C4-2B (cell line): Measurements from ENCODE around the gene TMEM72.

Experiments
- ZFX ChIP-seq: fragments of 450-650 bp; IDR thresholded peaks from 2 replicates; pipeline ENCODE4 v1.6.1; 2017
- TF ChIP-seq, protein P1 (sequence below): fragments of 450-650 bp; conservative IDR thresholded peaks from 2 replicates; pipeline ENCODE4 v1.5.1; 2017; ENCODE audit warnings: mild to moderate bottlenecking

DNA sequence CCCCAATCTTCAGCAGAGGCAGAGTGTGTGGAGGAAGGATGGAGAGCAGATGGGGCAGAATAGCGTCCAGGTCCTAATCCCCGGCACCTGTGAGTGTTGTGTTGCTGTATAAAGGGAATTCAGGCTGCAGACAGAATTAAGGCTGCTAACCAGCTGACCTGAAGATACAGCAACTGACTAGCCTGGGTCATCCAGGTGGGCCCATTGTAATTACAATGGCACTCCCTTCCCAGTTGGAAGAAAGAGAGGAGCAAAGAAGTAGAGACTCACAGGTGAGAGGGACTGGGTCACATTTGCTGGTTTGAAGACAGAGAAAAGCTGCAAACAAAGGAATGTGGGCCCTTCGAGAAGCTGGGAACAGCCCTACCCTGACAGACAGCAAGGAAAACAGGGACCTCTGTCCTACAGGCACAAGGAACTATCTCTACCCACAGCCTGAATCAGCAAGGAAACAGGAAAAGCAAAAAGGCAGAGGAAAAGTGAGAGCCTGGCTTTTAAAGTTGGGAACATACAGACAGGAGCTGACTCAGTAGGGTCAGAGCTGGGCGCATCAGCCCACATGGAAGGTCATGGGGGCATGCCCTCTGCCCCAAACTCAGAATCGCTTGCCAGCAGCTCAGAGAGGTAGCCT lies 11.6 kb upstream of the TMEM72 start:
- TF ChIP-seq, protein P1, sequence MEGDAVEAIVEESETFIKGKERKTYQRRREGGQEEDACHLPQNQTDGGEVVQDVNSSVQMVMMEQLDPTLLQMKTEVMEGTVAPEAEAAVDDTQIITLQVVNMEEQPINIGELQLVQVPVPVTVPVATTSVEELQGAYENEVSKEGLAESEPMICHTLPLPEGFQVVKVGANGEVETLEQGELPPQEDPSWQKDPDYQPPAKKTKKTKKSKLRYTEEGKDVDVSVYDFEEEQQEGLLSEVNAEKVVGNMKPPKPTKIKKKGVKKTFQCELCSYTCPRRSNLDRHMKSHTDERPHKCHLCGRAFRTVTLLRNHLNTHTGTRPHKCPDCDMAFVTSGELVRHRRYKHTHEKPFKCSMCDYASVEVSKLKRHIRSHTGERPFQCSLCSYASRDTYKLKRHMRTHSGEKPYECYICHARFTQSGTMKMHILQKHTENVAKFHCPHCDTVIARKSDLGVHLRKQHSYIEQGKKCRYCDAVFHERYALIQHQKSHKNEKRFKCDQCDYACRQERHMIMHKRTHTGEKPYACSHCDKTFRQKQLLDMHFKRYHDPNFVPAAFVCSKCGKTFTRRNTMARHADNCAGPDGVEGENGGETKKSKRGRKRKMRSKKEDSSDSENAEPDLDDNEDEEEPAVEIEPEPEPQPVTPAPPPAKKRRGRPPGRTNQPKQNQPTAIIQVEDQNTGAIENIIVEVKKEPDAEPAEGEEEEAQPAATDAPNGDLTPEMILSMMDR: no peak
- TF ChIP-seq ZFX: no peak
